Brain microvascular endothelial cell (primary cell): ENCODE measurements around the gene R3HDM2.

ENCODE experiments used
- DNase-seq: peaks from one replicate; pipeline ENCODE4 v3.0.0-alpha.2; 2020
- H3K27ac ChIP-seq: fragments of 250-450 bp; sonication (Bioruptor Pico); 2 replicates; pipeline ENCODE4 v1.5.1; 2020; ENCODE audit warnings: mild to moderate bottlenecking, moderate library complexity
- H3K27me3 ChIP-seq: fragments of 250-450 bp; sonication (Bioruptor Pico); replicated peaks from 2 replicates; pipeline ENCODE4 v1.5.1; 2020; ENCODE audit warnings: mild to moderate bottlenecking
- H3K36me3 ChIP-seq: fragments of 250-450 bp; sonication (Bioruptor Pico); replicated peaks from 2 replicates; pipeline ENCODE4 v1.5.1; 2020; ENCODE audit warnings: mild to moderate bottlenecking
- H3K4me3 ChIP-seq: 2 replicates; pipeline ENCODE4 v1.5.1; 2011; ENCODE audit warnings: low read depth, mild to moderate bottlenecking, control low read depth, low read length, moderate library complexity
- in situ Hi-C: cut with HindIII; loops from 2 replicates; pipeline ENCODE4 v1.10.0; 2017; ENCODE audit warnings: low sequenced_read_pairs, low pct_ligation_motif_present
- TF ChIP-seq, protein P1 (sequence below): IDR thresholded peaks from 2 replicates; pipeline ENCODE4 v1.5.1; 2011; ENCODE audit warnings: low read depth, mild to moderate bottlenecking, moderate library complexity, low read length, control low read depth, inconsistent platforms; ENCODE audit errors: missing control alignments

The R3HDM2 gene

GRCh38 chr12:57476162-57476992 lies 45.5 kb upstream of the R3HDM2 start:
- Histone ChIP-seq H3K36me3 (no peaks in the 10 kb centered on the region), H3K27ac (no peak overlapping the region), H3K27me3 (peaks cover 47% of the 10 kb centered on the region), H3K4me3 (no peak overlapping the region)
- TF ChIP-seq, protein P1, sequence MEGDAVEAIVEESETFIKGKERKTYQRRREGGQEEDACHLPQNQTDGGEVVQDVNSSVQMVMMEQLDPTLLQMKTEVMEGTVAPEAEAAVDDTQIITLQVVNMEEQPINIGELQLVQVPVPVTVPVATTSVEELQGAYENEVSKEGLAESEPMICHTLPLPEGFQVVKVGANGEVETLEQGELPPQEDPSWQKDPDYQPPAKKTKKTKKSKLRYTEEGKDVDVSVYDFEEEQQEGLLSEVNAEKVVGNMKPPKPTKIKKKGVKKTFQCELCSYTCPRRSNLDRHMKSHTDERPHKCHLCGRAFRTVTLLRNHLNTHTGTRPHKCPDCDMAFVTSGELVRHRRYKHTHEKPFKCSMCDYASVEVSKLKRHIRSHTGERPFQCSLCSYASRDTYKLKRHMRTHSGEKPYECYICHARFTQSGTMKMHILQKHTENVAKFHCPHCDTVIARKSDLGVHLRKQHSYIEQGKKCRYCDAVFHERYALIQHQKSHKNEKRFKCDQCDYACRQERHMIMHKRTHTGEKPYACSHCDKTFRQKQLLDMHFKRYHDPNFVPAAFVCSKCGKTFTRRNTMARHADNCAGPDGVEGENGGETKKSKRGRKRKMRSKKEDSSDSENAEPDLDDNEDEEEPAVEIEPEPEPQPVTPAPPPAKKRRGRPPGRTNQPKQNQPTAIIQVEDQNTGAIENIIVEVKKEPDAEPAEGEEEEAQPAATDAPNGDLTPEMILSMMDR, result peak; percentile 45
- DNase-seq, result no peak
- in situ Hi-C loops, result no loop called here

DNA sequence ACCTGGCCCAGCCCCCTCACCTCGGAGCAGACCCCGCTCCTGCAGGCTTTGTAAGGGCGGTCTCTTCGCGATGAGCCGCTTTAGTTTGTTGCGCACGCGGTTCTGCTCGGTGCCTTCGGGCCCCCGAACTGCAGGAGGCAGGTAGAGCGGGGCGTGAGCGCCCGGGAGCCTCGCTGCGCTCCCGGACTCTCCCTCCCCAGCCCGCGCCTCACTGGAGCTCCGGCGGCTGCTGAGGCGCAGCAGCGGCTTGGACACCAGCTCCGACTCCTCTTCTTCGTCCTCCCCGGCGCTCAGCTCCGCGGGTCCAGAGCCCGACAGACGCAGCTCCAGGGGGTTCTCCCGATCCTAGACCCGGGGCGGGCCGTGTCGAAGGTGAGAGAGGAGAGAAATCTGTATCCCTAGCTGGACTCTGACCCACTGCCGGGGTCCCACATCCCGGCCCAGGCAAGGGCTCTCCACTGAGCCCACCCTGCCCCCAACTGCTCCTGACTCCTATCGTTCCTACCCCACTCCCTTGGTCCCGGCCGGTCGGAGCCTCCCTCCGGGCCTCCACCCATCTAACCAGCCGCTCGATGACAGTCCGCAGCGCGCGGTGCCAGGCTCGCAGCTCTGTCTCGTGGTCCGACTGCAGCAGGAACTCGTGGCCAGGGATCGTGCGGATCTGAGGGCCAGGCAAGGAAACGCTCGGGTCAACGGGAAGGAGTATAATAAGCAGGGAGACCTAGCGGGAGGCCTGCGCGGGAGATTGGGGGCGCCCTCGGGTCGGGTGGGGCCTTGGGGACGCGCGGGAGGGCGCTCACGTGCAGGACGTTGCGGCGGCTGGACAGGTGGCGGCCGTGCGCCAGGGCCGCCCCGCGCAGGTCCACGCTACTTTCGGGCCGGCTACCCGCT lies 44.7 kb upstream of the R3HDM2 start:
- TF ChIP-seq, protein P1, result no peak
- Histone ChIP-seq H3K27ac (no peak overlapping the region), H3K27me3 (peaks cover 48% of the 10 kb centered on the region), H3K36me3 (no peaks in the 10 kb centered on the region), H3K4me3 (peak overlapping the region; percentile 29)
- in situ Hi-C loops, result no loop called here
- no peak for DNase-seq

- Histone ChIP-seq H3K4me3 (no peak overlapping the region), H3K27ac (no peak overlapping the region)
Observed at GRCh38 chr12:57474862-57475261, 44.0 kb upstream of the R3HDM2 start.

DNA sequence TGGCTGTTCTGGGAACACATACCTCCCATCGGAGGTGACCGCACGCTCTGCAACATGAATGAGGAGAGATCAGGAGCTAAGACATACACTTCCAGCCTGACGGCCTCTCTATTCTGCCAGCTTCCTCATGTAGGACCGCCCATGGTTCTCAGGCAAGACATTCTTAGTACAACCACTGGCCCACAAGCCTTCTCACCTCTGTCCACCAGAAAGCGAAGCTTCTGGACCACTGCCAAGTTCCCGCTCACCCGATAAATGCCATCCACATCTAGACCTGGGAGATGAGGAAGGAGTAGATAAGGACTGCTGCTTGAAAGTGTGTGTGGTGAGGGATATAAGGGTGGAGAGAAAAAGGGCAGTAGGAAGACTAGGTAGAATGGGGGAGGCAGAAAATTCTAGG lies 43.6 kb upstream of the R3HDM2 start:
- peaks cover 48% of the 10 kb centered on the region for H3K27me3 ChIP-seq
- TF ChIP-seq, protein P1, result no peak
- in situ Hi-C loops, result no loop called here
- no peak overlapping the region for H3K27ac ChIP-seq
- no peak overlapping the region for H3K4me3 ChIP-seq
- no peaks in the 10 kb centered on the region for H3K36me3 ChIP-seq
- DNase-seq, result no peak

More at GRCh38 chr12:57474862-57475261, 44.0 kb upstream of the R3HDM2 start:
- Histone ChIP-seq H3K27me3 (peaks cover 48% of the 10 kb centered on the region), H3K36me3 (no peaks in the 10 kb centered on the region)
- TF ChIP-seq, protein P1, result no peak
- DNase-seq, result no peak
- in situ Hi-C loops, result no loop called here

DNA sequence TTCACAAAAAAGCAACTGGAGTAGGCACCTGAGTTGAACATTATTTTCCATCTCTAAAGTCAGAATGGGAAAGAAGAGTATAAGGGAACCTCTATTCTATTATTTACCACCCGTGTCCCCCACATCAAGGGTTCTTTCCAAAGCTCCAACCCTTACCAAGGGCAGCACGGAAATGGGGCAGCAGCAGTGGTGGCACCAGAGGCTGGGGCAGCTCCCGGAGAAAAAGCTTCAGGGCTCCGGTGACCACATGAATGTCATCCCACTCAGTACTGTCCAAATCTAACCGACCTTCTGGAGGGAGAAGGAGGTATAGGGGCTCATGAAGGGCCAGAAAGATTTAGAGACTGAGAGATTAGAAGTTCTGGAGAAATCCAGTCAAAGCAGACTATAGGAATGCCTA lies 43.0 kb upstream of the R3HDM2 start:
- H3K4me3 ChIP-seq, result no peak overlapping the region
- TF ChIP-seq, protein P1, result no peak
- in situ Hi-C loops, result no loop called here
- peaks cover 48% of the 10 kb centered on the region for H3K27me3 ChIP-seq
- no peak for DNase-seq
- H3K27ac ChIP-seq, result no peak overlapping the region
- H3K36me3 ChIP-seq, result no peaks in the 10 kb centered on the region
